ENCODE data around the gene GSC2. TPM values are rescaled to one million over a fixed set of nuclear protein-coding genes. Genes with fewer than 3 reads are reported as not detected.

The GSC2 gene
- total and polyA plus RNA-seq, 9 of the 15 experiments (the other 6 are each of a cell fraction or from before 2014, with no cell fraction given), result not detected

- TF ChIP-seq ZNF277 (CRISPR knock-in tag; IDR thresholded peaks at IDR 0.05; ENCODE audit: borderline replicate concordance), result peak; percentile 66
- 0 out of 2 replicates have a peak, but pooled peaks have one; percentile 44 for TF ChIP-seq ARID3B (CRISPR knock-in tag; IDR thresholded peaks at IDR 0.05; ENCODE audit: borderline replicate concordance)
- no peak for TF ChIP-seq MCM7 (IDR thresholded peaks at IDR 0.05)
- no peak for TF ChIP-seq ZC3H11A (IDR thresholded peaks at IDR 0.05; ENCODE audit: low read depth, low read length)
- TF ChIP-seq FUS (optimal IDR thresholded peaks at IDR 0.05; ENCODE audit: low read depth, low read length), result no peak
- TF ChIP-seq ATF3 (IDR thresholded peaks at IDR 0.05), result no peak
- no peak for TF ChIP-seq ATF3 (CRISPR knock-in tag; conservative IDR thresholded peaks at IDR 0.05)
- TF ChIP-seq KDM4B (IDR thresholded peaks at IDR 0.05; ENCODE audit: borderline replicate concordance in 2 of 2, low read depth in 1 of 2), result no peak
- TF ChIP-seq ZNF583 (CRISPR knock-in tag; IDR thresholded peaks at IDR 0.05), result no peak
- no peak for TF ChIP-seq ARID2 (IDR thresholded peaks at IDR 0.05)
- TF ChIP-seq SLC30A9 (CRISPR knock-in tag; IDR thresholded peaks at IDR 0.05), result no peak
- no peak for TF ChIP-seq ILK (tag; IDR thresholded peaks at IDR 0.05; ENCODE audit: borderline replicate concordance, low read depth)
- TF ChIP-seq RBM34 (IDR thresholded peaks at IDR 0.05; ENCODE audit: borderline replicate concordance, insufficient read depth, low read length), result no peak
- TF ChIP-seq RAD51 (IDR thresholded peaks at IDR 0.05; ENCODE audit: borderline replicate concordance, low read depth), result no peak
- no peak for TF ChIP-seq YBX1 (IDR thresholded peaks at IDR 0.05)
- no peak for TF ChIP-seq MCM3 (IDR thresholded peaks at IDR 0.05)
Observed at GRCh38 chr22:19130959-19131684, 19.0 kb downstream of the GSC2 start, which contains the start of gene TSSK2 (continued).

Measured in K562 (cell line).